Astrocyte (in vitro differentiated cells and primary cell): ENCODE results near the gene TRIM14. TPM values are rescaled to one million over a fixed set of nuclear protein-coding genes. Genes with fewer than 3 reads are reported as not detected.

Experiments
- DNase-seq: peaks from one replicate; pipeline ENCODE4 v3.0.0-alpha.2; 2010; ENCODE audit warnings: low read depth
- FAIRE-seq: peaks from 2 replicates; lab custom pipeline; 2011; peaks lifted over from hg19 to GRCh38; lab: Jason Lieb, UNC
- H2AFZ ChIP-seq: 2 replicates; pipeline ENCODE4 v1.6.0; 2012; ENCODE audit warnings: low read depth, low read length, inconsistent platforms
- H3K27ac ChIP-seq: 2 replicates; pipeline ENCODE4 v1.5.1; 2011; ENCODE audit warnings: low read depth, low read length, inconsistent platforms
- H3K27me3 ChIP-seq: 2 replicates; pipeline ENCODE4 v1.6.0; 2011; ENCODE audit warnings: low read length, inconsistent platforms; ENCODE audit not compliant: insufficient read depth
- H3K36me3 ChIP-seq: 2 replicates; pipeline ENCODE4 v1.5.1; 2011; ENCODE audit warnings: low read length, inconsistent platforms; ENCODE audit not compliant: insufficient read depth
- H3K4me1 ChIP-seq: 2 replicates; pipeline ENCODE4 v1.5.1; 2011; ENCODE audit warnings: low read length, inconsistent platforms; ENCODE audit not compliant: insufficient read depth
- H3K4me2 ChIP-seq: 2 replicates; pipeline ENCODE4 v1.6.0; 2012; ENCODE audit warnings: low read length, inconsistent platforms
- H3K4me3 ChIP-seq: 2 replicates; pipeline ENCODE4 v1.5.1; 2011; ENCODE audit warnings: low read depth, mild to moderate bottlenecking, low read length, inconsistent platforms; ENCODE audit not compliant: insufficient read depth
- H3K79me2 ChIP-seq: 2 replicates; pipeline ENCODE4 v1.6.0; 2012; ENCODE audit warnings: mild to moderate bottlenecking, low read length, inconsistent platforms; ENCODE audit not compliant: insufficient read depth
- H3K9ac ChIP-seq: 2 replicates; pipeline ENCODE4 v1.6.0; 2012; ENCODE audit warnings: mild to moderate bottlenecking, low read length, inconsistent platforms
- H3K9me3 ChIP-seq: 2 replicates; pipeline ENCODE4 v1.5.1; 2012; ENCODE audit warnings: low read depth, mild to moderate bottlenecking, low read length, inconsistent platforms; ENCODE audit not compliant: insufficient read depth
- H4K20me1 ChIP-seq: 2 replicates; pipeline ENCODE4 v1.6.0; 2012; ENCODE audit warnings: low read length, inconsistent platforms; ENCODE audit not compliant: insufficient read depth
- H3K27ac Mint-ChIP-seq: one replicate; pipeline ENCODE4 v1.8.0; 2021; ENCODE audit warnings: mild to moderate bottlenecking, mixed read lengths; ENCODE audit not compliant: unreplicated experiment
- H3K27me3 Mint-ChIP-seq: one replicate; pipeline ENCODE4 v1.8.0; 2021; ENCODE audit warnings: low read depth, mixed read lengths; ENCODE audit not compliant: unreplicated experiment
- H3K36me3 Mint-ChIP-seq: one replicate; pipeline ENCODE4 v1.8.0; 2021; ENCODE audit warnings: low read depth, mixed read lengths; ENCODE audit not compliant: unreplicated experiment
- H3K4me1 Mint-ChIP-seq: one replicate; pipeline ENCODE4 v1.8.0; 2021; ENCODE audit warnings: low read depth, mixed read lengths; ENCODE audit not compliant: unreplicated experiment
- H3K4me3 Mint-ChIP-seq: one replicate; pipeline ENCODE4 v1.8.0; 2021; ENCODE audit warnings: mild to moderate bottlenecking, moderate library complexity, mixed read lengths; ENCODE audit not compliant: unreplicated experiment
- H3K9me3 Mint-ChIP-seq: one replicate; pipeline ENCODE4 v1.8.0; 2021; ENCODE audit warnings: mild to moderate bottlenecking, mixed read lengths; ENCODE audit not compliant: unreplicated experiment
- CTCF ChIP-seq: IDR thresholded peaks from 2 replicates; pipeline ENCODE4 v1.5.1; 2011; ENCODE audit warnings: low read depth, mild to moderate bottlenecking, inconsistent platforms, low read length, moderate library complexity; ENCODE audit not compliant: insufficient read depth
- EZH2 ChIP-seq: IDR thresholded peaks from 2 replicates; pipeline ENCODE4 v1.6.1; 2012; ENCODE audit warnings: mild to moderate bottlenecking, low read length, inconsistent platforms; ENCODE audit not compliant: insufficient read depth
- total RNA-seq: library from RNA; stranded (reverse); gene quantifications from 2 replicates; pipeline ENCODE4 v1.2.1, GENCODE V29; 2021

TRIM14 gene
- total RNA-seq, 1 donor from 2014 or later = 34.1 TPM

GRCh38 chr9:98109052-98109451 is 10.0 kb downstream of the TRIM14 start:
- Mint-ChIP-seq H3K4me3 (no peak overlapping the region), H3K9me3 (peaks cover 3% of the 10 kb centered on the region), H3K27ac (no peak overlapping the region), H3K27me3 (no peaks in the 10 kb centered on the region), H3K36me3 (peaks cover 16% of the 10 kb centered on the region), H3K4me1 (no peaks in the 10 kb centered on the region)
- Histone ChIP-seq H3K9me3 (no peaks in the 10 kb centered on the region), H3K36me3 (no peaks in the 10 kb centered on the region), H3K27me3 (no peaks in the 10 kb centered on the region), H4K20me1 (no peaks in the 10 kb centered on the region), H3K9ac (no peak overlapping the region), H3K27ac (no peak overlapping the region), H3K4me2 (no peak overlapping the region), H3K79me2 (no peaks in the 10 kb centered on the region), H2AFZ (no peak overlapping the region), H3K4me1 (no peaks in the 10 kb centered on the region), H3K4me3 (no peak overlapping the region)
- TF ChIP-seq CTCF (no peak), EZH2 (no peak)
- DNase-seq (no peak), FAIRE-seq (no peak)

GRCh38 chr9:98108531-98109031 is 10.4 kb downstream of the TRIM14 start:
- DNase-seq = no peak
- Histone ChIP-seq H3K9ac (no peak overlapping the region), H3K36me3 (no peaks in the 10 kb centered on the region), H3K27me3 (no peaks in the 10 kb centered on the region), H3K9me3 (no peaks in the 10 kb centered on the region), H3K79me2 (no peaks in the 10 kb centered on the region), H3K4me2 (no peak overlapping the region), H4K20me1 (no peaks in the 10 kb centered on the region), H3K4me3 (no peak overlapping the region), H3K4me1 (no peaks in the 10 kb centered on the region), H2AFZ (no peak overlapping the region), H3K27ac (no peak overlapping the region)
- Mint-ChIP-seq H3K4me3 (no peak overlapping the region), H3K27ac (no peak overlapping the region), H3K27me3 (no peaks in the 10 kb centered on the region), H3K9me3 (peaks cover 3% of the 10 kb centered on the region), H3K36me3 (peaks cover 16% of the 10 kb centered on the region), H3K4me1 (no peaks in the 10 kb centered on the region)
- no peak for FAIRE-seq
- TF ChIP-seq EZH2 (no peak), CTCF (no peak)

- peaks cover 16% of the 10 kb centered on the region for H3K36me3 Mint-ChIP-seq
These were observed 11.1 kb downstream of the TRIM14 start for GRCh38 chr9:98107926-98108325.

More at GRCh38 chr9:98107926-98108325, 11.1 kb downstream of the TRIM14 start:
- H2AFZ ChIP-seq = no peak overlapping the region
- Mint-ChIP-seq H3K9me3 (peaks cover 3% of the 10 kb centered on the region), H3K4me3 (no peak overlapping the region), H3K4me1 (no peaks in the 10 kb centered on the region), H3K27ac (no peak overlapping the region), H3K27me3 (no peaks in the 10 kb centered on the region)
- H3K36me3 ChIP-seq = no peaks in the 10 kb centered on the region
- H4K20me1 ChIP-seq = no peaks in the 10 kb centered on the region
- H3K4me3 ChIP-seq = no peak overlapping the region
- no peak for TF ChIP-seq EZH2
- TF ChIP-seq CTCF = no peak
- no peak overlapping the region for H3K4me2 ChIP-seq
- H3K27ac ChIP-seq = no peak overlapping the region
- H3K9ac ChIP-seq = no peak overlapping the region
- DNase-seq (no peak), FAIRE-seq (no peak)
- H3K79me2 ChIP-seq = no peaks in the 10 kb centered on the region
- H3K9me3 ChIP-seq = no peaks in the 10 kb centered on the region
- no peaks in the 10 kb centered on the region for H3K4me1 ChIP-seq
- H3K27me3 ChIP-seq = no peaks in the 10 kb centered on the region
